WERI-Rb-1 (cell line): ENCODE measurements around the gene PIEZO1.

Experiments used
- DNase-seq: peaks from one replicate; pipeline ENCODE4 v3.0.0-alpha.2; 2020
- H3K27ac ChIP-seq: fragments of 250-450 bp; sonication (Bioruptor Pico); 2 replicates; pipeline ENCODE4 v1.5.1; 2020; ENCODE audit warnings: mild to moderate bottlenecking, moderate library complexity
- H3K27me3 ChIP-seq: fragments of 250-450 bp; sonication (Bioruptor Pico); 2 replicates; pipeline ENCODE4 v1.5.1; 2021; ENCODE audit warnings: mild to moderate bottlenecking, low read depth, moderate library complexity; ENCODE audit not compliant: insufficient read depth, severe bottlenecking
- H3K36me3 ChIP-seq: fragments of 250-450 bp; sonication (Bioruptor Pico); 2 replicates; pipeline ENCODE4 v1.5.1; 2020; ENCODE audit warnings: mild to moderate bottlenecking, moderate library complexity
- H3K4me3 ChIP-seq: 2 replicates; pipeline ENCODE4 v1.5.1; 2011; ENCODE audit warnings: low read depth, mild to moderate bottlenecking, control low read depth, low read length
- H3K9me3 ChIP-seq: fragments of 250-450 bp; sonication (Bioruptor Pico); 2 replicates; pipeline ENCODE4 v1.5.1; 2021; ENCODE audit warnings: mild to moderate bottlenecking, moderate library complexity; ENCODE audit not compliant: severe bottlenecking
- TF ChIP-seq, protein P1 (sequence below): IDR thresholded peaks from 2 replicates; pipeline ENCODE4 v1.5.1; 2011; ENCODE audit warnings: low read depth, mild to moderate bottlenecking, control low read depth, inconsistent platforms, low read length

Gene PIEZO1

GRCh38 chr16:88737298-88738150, 47.5 kb downstream of the PIEZO1 start:
- H3K36me3 ChIP-seq, result no peaks in the 10 kb centered on the region

DNA sequence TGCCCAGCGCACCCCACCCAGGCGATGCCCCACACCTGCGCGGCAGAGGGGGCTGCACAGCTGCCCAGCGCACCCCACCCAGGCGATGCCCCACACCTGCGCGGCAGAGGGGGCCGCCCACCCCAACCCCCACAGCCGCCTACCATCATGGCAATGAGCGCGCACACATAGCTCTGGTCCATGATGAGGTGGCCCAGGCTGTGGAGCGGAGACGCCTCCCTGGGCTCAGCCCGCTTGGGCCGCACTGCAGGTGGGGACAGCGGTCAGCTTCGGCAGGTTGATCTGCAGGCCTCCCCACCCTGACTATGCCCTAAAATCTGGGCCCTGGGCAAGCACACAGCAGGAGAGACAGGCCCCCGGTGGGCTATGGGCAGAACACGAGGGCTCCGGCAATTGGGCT, 48.5 kb downstream of the PIEZO1 start:
- no peak overlapping the region for H3K27ac ChIP-seq
- TF ChIP-seq, protein P1, sequence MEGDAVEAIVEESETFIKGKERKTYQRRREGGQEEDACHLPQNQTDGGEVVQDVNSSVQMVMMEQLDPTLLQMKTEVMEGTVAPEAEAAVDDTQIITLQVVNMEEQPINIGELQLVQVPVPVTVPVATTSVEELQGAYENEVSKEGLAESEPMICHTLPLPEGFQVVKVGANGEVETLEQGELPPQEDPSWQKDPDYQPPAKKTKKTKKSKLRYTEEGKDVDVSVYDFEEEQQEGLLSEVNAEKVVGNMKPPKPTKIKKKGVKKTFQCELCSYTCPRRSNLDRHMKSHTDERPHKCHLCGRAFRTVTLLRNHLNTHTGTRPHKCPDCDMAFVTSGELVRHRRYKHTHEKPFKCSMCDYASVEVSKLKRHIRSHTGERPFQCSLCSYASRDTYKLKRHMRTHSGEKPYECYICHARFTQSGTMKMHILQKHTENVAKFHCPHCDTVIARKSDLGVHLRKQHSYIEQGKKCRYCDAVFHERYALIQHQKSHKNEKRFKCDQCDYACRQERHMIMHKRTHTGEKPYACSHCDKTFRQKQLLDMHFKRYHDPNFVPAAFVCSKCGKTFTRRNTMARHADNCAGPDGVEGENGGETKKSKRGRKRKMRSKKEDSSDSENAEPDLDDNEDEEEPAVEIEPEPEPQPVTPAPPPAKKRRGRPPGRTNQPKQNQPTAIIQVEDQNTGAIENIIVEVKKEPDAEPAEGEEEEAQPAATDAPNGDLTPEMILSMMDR, result no peak
- H3K4me3 ChIP-seq, result no peak overlapping the region
- H3K36me3 ChIP-seq, result no peaks in the 10 kb centered on the region
- no peaks in the 10 kb centered on the region for H3K27me3 ChIP-seq
- no peaks in the 10 kb centered on the region for H3K9me3 ChIP-seq
- DNase-seq, result no peak

More at GRCh38 chr16:88737298-88738150, 47.5 kb downstream of the PIEZO1 start:
- H3K27ac ChIP-seq, result no peak overlapping the region
- H3K27me3 ChIP-seq, result no peaks in the 10 kb centered on the region
- H3K9me3 ChIP-seq, result no peaks in the 10 kb centered on the region
- peak; percentile 44 for DNase-seq
- H3K4me3 ChIP-seq, result no peak overlapping the region
- TF ChIP-seq, protein P1, result peak; percentile 77

- no peaks in the 10 kb centered on the region for H3K36me3 ChIP-seq
- TF ChIP-seq, protein P1, result no peak
- H3K4me3 ChIP-seq, result no peak overlapping the region
- no peak overlapping the region for H3K27ac ChIP-seq
- no peak for DNase-seq
- H3K27me3 ChIP-seq, result no peaks in the 10 kb centered on the region
- H3K9me3 ChIP-seq, result no peaks in the 10 kb centered on the region
Measured at GRCh38 chr16:88736088-88736487, 48.9 kb downstream of the PIEZO1 start.

GRCh38 chr16:88735616-88736015, 49.4 kb downstream of the PIEZO1 start:
- no peak for DNase-seq
- TF ChIP-seq, protein P1, result no peak
- no peaks in the 10 kb centered on the region for H3K27me3 ChIP-seq
- H3K27ac ChIP-seq, result no peak overlapping the region
- no peak overlapping the region for H3K4me3 ChIP-seq
- no peaks in the 10 kb centered on the region for H3K36me3 ChIP-seq
- no peaks in the 10 kb centered on the region for H3K9me3 ChIP-seq

DNA sequence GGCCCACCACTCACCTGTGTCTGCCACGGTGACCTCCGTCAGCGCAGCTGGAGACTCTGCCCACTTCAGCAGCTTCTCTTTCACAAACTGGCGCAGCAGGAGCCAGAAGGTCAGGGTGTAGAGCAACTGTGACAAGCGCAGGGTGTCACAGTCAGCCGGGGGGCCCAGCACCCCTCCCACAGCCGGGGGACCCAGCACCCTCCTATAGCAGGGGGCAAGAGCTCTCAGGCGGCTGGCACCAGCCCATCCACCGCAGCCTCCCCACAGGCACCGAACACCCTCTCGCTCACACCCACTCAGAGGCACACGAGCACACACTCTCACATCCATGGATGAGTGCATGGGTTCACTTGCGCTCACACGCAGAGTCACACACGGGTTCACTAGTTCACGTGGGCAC, 49.9 kb downstream of the PIEZO1 start:
- Histone ChIP-seq H3K27me3 (no peaks in the 10 kb centered on the region), H3K27ac (no peak overlapping the region), H3K4me3 (no peak overlapping the region), H3K36me3 (no peaks in the 10 kb centered on the region), H3K9me3 (no peaks in the 10 kb centered on the region)
- TF ChIP-seq, protein P1, result no peak
- DNase-seq, result no peak

GRCh38 chr16:88734361-88734728, 50.7 kb downstream of the PIEZO1 start:
- no peak for DNase-seq
- no peak overlapping the region for H3K27ac ChIP-seq
- TF ChIP-seq, protein P1, result no peak
- no peaks in the 10 kb centered on the region for H3K27me3 ChIP-seq
- H3K9me3 ChIP-seq, result no peaks in the 10 kb centered on the region
- no peaks in the 10 kb centered on the region for H3K36me3 ChIP-seq
- H3K4me3 ChIP-seq, result no peak overlapping the region
